HT1080 (cell line): Measurements from ENCODE around the gene DDO. TPM values are rescaled to one million over a fixed set of nuclear protein-coding genes. Genes with fewer than 3 reads are reported as not detected.

ENCODE experiments used
- DNase-seq: peaks from one replicate; pipeline ENCODE4 v3.0.0-alpha.2; 2015; ENCODE audit warnings: low read depth
- total RNA-seq: library from RNA; depleted of rRNA; stranded (reverse); fragments of >200 nt; shearing (Covaris generic); gene quantifications from 2 replicates; pipeline ENCODE4 v1.2.3, GENCODE V29; 2014

DDO gene
- total RNA-seq, 1 experiment from 2014 or later: 2.1 TPM

- DNase-seq: no peak
Observed at GRCh38 chr6:110421749-110422443, 6.5 kb upstream of the DDO start.

DNA sequence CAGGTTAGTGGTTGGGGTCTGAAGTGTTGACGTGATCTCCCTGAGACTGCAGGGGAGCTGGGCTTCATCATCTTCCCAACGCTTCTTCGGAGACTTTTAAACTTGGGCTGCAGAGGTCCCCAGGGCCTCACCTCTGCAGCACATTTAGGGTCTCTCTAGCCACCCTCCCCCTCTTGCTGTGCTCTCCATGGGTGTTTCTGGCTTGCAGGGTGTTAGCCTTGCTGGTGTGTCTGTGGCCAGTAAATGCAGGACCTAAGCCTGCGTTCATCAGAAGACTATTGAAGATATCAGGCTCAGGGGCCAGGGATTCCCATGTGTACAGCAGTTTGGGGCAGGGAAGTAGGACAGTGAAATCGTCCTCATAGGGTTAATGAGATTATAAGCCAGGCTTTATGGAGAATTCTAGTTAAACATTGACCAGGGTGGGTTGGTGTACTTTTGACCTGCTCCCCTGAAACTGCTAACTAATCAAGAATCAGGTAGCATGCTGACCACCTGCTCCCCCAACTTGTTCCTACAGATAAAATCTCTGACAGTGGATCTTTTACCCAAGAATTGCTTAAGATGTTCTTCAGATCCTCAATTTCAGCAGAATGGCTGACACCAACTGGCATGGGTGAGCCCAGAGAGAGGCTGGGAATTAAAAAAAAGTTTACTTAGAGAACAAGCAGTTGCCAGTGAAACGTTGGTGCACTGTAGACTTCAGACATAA is 3.8 kb upstream of the DDO start:
- no peak for DNase-seq

DNA sequence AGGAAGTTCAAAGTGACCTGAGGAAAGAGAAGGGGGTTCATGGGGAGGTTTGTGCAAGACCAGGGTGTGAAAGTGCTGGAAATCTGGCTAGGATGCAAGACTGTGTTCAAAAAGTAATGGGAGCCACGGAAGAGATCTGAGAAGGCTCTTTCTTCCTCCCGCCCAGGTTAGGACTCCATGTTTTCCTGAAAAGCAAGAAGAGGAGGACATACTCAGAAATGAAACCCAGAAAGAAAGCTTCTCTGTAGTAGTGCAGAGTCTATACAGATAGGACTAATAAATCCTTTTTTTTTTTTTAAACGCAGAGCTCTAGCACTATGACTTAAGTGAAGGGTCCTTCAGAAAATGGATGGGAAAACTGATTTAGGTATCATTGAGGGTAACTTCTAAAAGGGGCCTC is 3.2 kb upstream of the DDO start:
- no peak for DNase-seq

DNA sequence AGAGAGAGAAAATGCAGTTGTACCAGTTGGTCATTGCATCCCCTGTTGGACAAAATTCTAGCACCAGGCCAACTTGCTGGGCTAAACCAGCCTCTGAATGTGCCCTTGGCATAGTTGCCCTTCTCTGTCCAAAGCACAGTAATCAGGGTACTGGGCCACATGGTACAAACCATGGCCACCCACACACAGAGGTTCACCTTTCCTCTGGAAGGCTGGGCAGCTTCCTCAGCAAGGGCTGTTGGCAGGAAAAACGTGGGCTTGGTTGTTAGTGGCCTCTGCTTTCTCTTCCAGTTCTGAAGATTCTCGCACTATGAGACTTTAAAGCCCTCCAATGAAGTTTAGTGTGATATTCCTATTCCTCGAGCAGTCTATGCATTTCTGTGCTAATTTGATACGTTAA is 706 bp downstream of the DDO start:
- no peak for DNase-seq

DNA sequence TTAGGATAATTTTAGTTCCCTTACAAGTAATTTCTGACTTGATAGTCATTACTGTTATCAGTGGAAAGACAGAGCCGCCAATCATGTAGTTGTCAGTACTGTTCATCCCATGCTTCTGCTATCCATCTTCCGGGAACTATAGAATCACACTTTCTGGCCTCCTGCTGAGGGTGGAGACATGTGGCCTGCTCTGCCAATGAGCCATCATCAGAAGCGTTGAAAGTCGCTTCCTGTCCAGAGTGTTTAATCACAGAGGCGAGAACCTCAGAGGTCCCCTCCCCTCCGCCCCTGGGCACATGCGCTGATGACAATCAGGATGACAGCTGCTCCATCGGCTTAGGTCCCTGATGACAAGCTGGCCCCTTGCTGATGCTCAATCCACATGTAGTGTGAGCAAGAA is 3.0 kb downstream of the DDO start:
- no peak for DNase-seq

DNA sequence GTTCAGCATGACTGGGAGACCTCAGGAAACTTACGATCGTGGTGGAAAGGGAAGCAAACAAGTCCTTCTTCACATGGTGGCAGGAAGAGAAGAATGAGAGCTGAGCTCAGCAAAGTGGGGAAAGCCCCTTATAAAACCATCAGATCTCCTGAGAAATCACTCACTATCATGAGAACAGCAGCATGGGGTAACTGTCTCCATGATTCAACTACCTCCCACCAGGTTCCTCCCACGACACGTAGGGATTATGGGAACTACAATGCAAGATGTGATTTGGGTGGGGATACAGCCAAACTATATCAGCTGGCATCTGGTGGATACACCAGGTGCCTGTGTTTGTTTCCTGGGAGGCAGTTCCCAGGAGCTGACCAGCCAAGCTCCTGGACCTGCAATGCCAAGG is 4.9 kb downstream of the DDO start:
- no peak for DNase-seq

GRCh38 chr6:110409794-110410193 is 5.6 kb downstream of the DDO start:
- DNase-seq: no peak

GRCh38 chr6:110408901-110409300 is 6.5 kb downstream of the DDO start:
- DNase-seq: no peak

GRCh38 chr6:110404607-110405006 is 10.8 kb downstream of the DDO start:
- no peak for DNase-seq

- DNase-seq: no peak
Observed at GRCh38 chr6:110401585-110402176, 13.7 kb downstream of the DDO start.

GRCh38 chr6:110400208-110400607 is 15.2 kb downstream of the DDO start:
- no peak for DNase-seq

DNA sequence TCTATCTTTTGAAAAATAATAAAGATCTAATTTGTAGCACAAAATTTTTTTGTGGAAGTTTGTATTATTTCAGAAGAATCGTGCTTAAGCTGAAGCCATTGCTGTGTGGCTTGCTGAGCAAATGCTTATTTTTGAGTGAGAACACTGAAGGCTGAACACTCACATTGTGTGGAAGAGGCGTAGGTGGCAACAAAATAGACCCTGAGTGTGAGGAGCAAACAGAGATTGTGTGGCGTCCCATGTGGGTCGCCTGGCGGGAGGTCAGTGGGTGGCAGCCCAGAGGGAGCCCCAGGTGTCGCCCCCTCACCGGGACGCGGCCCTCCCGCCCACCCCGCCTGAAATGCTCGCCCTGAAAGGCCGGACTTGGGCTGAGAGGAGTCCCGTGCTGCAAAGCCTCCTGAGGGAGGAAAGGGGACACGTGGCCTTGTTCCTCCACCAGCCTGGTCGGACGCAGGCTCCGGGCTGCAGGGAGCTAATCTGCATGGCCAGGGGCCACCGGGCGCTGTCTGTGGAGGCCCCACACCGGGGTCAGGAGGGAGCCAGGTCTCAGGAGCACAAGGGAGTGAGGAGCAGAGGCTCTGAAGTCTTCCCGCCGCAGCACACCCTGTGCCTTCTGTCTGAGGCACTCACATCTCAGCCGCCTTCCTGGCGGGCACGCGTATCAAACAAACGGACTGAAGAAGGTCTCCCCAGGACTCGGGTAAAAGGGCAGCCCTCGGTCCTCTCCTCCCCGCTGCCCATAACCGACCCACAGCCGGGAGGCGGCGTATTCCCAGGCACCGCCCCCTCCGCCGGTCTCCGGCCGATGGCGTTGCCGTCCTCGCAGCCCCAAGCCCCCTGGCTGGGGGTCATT is 15.9 kb downstream of the DDO start:
- no peak for DNase-seq

- peak; percentile 56 for DNase-seq
Observed at GRCh38 chr6:110398778-110399177, 16.6 kb downstream of the DDO start.

DNA sequence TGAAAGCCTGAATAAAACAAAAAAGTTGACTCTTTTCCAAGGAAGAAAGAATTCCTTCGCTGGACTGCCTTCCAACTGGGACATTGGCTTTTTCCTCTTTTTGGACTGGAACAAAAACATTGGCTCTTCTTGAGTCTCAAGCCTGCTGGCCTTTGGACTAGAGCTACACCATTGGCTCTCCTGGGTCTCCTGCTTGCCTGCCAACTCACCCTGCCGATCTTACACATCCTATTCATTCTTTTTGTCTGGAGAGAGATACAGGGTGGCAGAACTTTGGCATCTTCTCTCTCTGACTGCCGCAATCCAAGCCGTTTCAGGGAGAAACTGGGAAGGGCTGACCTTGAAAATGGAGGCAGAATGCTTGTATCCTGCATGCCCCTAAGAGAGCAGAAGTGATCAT is 20.2 kb downstream of the DDO start:
- DNase-seq: no peak

DNA sequence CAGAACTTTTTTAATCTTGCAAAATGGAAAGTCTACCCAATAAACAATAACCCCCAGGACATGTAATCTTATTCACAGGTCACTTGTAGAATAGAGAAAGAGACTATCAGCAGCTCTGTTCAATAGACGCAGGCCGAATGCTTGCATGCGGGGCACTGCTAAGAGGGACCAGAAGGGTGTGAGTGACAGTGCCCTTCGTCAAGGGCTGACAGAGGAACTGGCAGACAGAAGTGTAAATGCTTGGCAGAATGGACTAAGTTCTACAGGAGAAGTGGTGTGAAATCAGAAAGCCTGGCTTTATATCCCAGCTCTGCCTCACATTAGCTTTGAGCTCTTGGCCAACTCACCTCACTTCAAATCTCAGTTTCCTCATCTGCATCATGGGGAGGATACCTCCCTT is 21.0 kb downstream of the DDO start:
- DNase-seq: no peak

DNA sequence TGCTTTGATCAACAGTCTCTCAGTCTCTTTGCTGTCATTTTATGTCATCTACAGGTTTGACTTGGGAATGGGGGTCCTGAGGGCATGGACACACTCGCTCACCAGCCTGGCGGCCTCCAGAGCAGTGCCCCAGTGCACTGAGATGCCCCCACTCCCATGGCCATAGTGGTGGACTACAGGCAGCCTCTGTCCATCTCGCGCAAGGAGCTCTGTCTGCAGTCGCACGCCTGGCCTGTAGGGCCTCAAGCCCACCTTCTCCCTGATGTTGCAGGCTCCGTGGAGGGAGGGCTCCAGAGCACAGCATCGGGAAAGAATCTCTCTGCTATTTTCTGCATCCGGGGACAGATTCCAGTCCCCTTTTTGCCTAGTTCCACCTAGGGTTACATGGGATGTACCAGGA is 22.6 kb downstream of the DDO start:
- no peak for DNase-seq

DNA sequence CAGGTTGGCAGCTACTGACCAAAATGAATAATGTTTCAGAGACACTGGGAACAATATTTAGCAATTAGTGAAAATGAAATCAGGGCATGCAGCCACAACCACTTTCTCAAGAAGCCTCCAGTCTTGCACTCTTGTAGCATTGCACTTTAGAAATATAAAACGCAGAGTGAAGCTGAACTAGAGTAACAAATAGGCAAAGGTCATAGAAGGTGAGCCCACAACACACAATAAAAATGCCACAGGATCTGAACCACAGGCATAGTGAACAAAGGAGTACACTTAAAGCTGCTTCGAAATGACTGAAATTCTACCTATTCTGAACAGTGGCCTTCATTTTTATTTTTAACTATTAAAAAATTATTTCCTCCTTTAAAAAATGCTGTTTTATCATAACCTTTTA is 25.0 kb downstream of the DDO start:
- DNase-seq: no peak

GRCh38 chr6:110389689-110390382 is 25.5 kb downstream of the DDO start:
- DNase-seq: no peak

DNA sequence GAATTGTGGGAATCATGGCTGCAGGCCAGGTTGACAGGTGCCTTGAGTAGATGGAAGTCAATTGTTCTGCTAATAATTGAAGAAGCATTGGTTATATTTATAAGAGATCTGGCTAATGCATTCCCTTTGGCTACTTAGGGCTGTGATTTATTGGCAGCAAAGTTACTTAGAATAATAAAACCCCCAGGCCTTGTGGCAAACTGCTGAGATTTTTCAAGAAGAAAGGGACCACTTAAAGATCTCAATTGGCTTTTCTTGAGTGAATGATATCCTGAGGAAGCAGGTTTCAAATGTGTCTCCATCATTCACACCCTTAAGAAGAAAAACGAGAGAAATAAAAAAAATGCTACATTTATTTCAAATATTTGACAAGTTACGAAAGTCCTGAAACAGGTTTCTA is 27.4 kb downstream of the DDO start:
- no peak for DNase-seq

GRCh38 chr6:110385458-110385863 is 29.9 kb downstream of the DDO start:
- no peak for DNase-seq

GRCh38 chr6:110378552-110378951 is 36.8 kb downstream of the DDO start:
- no peak for DNase-seq
